HG02973 (cell line): ENCODE data around the gene DNAJC19.
"Not testable (repeated sequence)": the region's sequence is repeated elsewhere in the genome, so short reads cannot be mapped to it uniquely, and the experiment has no call there.

Experiments used
- ATAC-seq: cut with Tn5 transposase; IDR thresholded peaks from one replicate; pipeline ENCODE4 v1.9.1; 2021; ENCODE audit warnings: moderate library complexity; ENCODE audit not compliant: unreplicated experiment

DNAJC19 gene

DNA sequence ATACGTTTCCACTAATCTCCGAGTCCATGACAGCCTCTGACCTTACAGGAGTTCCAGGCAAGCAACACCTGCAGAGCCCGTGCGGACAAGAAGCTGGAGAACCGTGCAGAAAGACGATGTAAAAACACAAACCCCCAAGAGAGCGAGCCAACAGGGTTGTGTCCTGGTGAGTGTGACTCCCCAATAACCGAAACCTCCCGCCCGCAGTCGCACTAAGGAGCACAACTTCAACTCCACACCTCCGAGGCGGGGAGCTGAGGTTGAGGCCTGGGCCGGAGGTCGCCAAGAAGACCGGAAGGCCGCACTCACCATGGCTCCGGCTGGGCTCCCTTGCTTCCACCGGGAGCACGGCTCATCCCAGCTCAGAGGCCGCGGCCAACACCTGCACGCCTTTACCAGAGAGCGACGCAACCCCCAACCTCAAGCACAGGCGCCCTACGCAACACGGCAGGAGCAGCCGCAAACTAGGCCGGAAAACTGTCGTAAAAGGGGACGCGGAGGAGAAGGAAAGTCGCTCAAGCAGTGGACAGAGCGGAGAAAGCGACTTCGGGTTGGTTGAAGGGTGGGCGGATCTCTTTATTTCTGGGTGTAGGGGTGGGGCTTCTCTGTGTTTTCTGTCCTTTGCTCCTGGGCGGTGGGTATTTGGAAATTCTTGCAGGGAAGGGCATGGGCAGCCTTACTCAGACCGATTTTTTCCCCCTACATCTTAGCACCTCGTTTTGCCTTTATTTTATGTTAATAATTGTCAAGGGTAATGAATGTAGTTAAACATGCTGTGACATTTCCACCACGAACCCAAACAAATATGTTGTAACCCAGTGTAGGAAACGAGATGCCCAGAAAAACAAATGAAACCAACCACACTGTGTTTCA, at the start of gene DNAJC19:
Gene DNAJC19, minus strand, starts transcription at position 446 of the 873 bp plus-strand sequence. Its CDS starts 134 bp downstream, at position 312.
- ATAC-seq, result peak; percentile 97

- no peak for ATAC-seq
Observed at GRCh38 chr3:181030948-181031347, 41.4 kb upstream of the DNAJC19 start.

DNA sequence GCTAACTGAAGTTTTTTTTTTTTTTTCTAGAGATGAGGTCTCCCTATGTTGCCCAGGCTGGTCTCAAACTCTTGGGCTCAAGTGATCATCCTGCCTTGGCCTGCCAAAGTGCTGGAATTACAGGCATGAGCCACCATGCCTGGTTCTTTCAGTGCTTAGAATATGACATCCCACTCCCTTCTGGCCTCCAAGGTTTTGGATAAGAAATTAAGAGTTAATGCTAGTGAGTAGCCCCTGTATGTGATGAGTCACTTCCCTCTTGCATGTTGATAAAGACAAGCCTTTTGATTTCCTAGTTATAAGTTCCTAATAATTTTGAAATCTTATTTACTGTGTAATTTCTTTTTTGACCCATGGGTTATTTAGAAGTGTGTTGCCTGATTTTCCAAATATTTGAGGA, 35.7 kb upstream of the DNAJC19 start:
- ATAC-seq, result no peak

DNA sequence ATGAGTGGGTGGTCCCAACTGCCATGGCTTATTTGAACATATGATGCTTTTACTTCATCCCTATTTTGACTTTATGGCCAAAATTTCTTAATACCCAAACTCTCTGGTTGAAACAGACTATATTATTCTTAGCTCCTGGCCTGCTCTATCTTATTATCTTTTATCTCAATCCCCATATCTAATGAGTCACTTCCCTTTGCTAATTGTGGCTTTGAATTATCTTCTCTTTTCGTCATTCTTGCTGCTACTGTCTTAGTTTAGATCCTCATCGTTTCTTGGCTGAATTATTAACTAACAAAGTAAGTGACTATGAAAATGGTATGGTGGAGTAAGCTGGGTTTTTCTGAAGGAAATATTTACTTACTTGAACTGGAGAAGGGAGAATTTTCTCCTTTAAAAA, 28.2 kb upstream of the DNAJC19 start:
- ATAC-seq, result no peak

DNA sequence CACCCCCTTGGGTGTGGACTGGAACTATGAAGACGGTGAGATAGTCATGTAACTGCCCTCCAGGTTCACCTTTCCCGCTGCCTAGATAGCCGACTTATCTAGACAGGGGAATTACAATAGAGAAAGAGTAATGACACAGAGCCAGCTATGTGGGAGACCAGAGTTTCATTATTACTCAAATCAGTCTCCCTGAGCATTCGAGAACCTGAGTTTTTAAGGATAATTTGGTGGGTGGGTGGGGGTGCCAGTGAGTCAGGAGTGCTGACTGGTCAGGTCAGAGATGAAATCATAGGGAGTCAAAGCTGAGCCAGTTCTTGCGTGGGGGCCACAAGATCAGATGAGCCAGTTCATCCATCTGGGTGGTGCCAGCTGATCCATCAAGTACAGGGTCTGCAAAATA, 19.7 kb upstream of the DNAJC19 start:
- peak; percentile 43 for ATAC-seq

DNA sequence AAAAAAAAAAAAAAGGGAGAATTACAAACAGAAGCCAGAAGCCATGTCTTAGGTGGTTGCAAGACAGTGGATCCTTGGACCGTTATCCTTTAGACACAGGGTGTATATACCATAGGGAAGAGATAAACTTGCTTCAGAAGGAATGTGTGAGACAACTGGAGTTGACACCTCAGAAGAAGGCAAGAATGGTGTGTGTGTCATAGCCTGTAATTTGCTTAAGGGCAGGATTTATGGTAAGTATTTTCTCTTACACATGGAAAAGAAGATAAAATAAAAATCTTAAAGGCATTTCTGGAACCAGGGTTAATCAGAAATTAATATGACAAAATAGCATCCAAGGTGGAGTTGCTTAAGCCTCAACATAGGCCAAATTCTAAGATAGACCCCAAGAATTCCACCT, 19.3 kb upstream of the DNAJC19 start:
- no peak for ATAC-seq

DNA sequence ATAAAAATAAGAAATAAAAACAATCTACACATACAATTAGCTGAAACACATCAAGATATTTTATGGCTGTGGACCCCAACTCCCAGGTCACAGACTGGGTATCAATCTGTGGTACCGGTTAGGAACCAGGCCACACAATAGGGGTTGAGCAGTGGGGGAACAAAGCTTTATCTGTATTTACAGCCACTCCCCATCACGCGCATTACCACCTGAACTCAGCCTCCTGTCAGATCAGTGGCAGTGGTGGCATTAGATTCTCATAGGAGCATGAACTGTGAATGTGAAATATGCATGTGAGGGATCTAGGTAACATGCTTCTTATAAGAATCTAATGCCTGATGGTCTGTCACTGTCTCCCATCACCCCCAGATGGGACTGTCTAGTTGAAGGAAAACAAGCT, 17.7 kb upstream of the DNAJC19 start:
- no peak for ATAC-seq

GRCh38 chr3:181006541-181006940, 17.0 kb upstream of the DNAJC19 start:
- no peak for ATAC-seq

DNA sequence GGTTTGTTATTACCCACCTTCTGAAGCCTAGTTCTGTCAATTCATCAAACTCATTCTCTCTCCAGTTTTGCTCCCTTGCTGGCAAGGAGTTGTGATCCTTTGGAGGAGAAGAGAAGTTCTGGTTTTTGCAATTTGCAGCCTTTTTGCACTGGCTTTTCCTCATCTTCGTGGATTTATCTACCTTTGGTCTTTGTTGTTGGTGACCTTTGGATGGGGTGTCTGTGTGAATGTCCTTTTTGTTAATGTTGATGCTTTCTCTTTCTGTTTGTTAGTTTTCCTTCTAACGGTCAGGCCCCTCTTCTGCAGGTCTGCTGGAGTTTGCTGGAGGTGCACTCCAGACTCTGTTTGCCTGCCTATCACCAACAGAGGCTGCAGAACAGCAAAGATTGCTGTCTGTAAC, 13.9 kb upstream of the DNAJC19 start:
- not testable (repeated sequence) for ATAC-seq

DNA sequence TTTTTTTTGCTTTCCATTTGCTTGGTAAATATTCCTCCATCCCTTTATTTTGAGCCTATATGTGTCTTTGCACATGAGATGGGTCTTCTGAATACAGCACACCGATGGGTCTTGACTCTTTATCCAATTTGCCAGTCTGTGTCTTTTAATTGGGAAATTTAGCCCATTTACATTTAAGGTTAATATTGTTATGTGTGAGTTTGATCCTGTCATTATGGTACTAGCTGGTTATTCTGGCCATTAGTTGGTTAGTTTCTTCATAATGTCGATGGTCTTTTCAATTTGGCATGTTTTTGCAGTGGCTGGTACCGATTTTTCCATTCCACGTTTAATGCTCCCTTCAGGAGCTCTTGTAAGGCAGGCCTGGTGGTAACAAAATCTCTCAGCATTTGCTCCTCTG, 12.8 kb upstream of the DNAJC19 start:
- ATAC-seq, result not testable (repeated sequence)

GRCh38 chr3:180996415-180996932, 6.9 kb upstream of the DNAJC19 start:
- ATAC-seq, result no peak

DNA sequence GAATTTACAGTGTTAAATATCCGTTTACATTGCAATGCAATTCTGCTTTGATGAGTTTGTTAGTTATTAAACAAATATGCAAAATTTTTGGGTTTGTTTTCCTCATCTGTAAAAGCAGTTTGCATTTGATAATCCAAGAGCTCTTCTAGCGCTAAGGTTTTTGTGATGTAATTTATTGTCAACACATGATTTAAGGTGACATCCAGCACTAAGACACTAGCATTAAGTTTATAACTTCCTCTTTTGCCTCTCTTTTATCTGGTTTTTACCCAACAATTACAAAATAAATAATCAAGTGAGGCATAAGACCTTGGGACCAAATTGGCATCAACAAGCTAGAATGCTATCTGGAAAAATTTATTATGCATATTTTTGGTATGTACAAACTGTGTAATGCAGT, 969 bp upstream of the DNAJC19 start:
- ATAC-seq, result no peak

- ATAC-seq, result no peak
Observed at GRCh38 chr3:180987344-180987743, 2.2 kb downstream of the DNAJC19 start.

- not testable (repeated sequence) for ATAC-seq
Observed at GRCh38 chr3:180986366-180986765, 3.2 kb downstream of the DNAJC19 start.

- ATAC-seq, result no peak
Observed at GRCh38 chr3:180983136-180983535, 6.4 kb downstream of the DNAJC19 start.

- ATAC-seq, result no peak
Observed at GRCh38 chr3:180981912-180982311, 7.6 kb downstream of the DNAJC19 start.

GRCh38 chr3:180980611-180981010, 8.9 kb downstream of the DNAJC19 start:
- peak; percentile 56 for ATAC-seq

- no peak for ATAC-seq
Observed at GRCh38 chr3:180979961-180980360, 9.6 kb downstream of the DNAJC19 start.

DNA sequence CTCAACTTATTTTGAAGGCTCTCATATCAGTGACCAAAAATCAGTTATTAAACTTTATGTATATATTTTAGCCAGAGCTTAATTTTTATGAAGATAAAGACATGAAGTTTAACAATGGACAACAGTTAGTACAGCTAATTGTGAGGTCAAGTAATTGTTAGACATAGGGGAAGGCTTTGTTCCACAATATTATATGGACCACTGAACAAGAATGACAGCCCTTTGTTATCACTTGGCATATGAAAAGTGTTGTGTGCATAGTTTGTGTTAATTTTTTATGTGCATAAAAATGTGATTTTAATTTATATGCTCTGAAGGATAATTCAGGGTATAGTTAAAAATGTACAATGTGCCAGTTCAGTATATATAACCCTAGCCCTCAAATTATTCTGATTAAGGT, 12.0 kb downstream of the DNAJC19 start:
- ATAC-seq, result no peak

DNA sequence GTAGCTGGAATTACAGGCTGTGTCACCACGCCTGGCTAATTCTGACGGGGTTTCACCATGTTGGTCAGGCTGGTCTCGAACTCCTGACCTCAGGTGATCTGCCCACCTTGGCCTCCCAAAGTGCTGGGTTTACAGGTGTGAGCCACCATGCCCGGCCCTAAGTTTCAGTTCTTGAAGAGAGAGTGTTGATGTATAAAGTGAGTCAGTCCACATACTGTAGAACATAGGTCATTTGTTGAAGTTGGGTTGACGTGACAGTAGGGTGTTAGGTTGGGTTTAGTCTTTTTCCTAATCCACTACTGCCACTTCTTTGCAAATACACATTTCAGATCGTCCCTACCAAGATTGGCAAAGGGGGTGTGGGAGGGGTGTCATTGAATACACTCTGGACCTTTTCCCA, 15.2 kb downstream of the DNAJC19 start:
- ATAC-seq, result no peak

GRCh38 chr3:180973543-180973942, 16.0 kb downstream of the DNAJC19 start:
- ATAC-seq, result peak; percentile 72

DNA sequence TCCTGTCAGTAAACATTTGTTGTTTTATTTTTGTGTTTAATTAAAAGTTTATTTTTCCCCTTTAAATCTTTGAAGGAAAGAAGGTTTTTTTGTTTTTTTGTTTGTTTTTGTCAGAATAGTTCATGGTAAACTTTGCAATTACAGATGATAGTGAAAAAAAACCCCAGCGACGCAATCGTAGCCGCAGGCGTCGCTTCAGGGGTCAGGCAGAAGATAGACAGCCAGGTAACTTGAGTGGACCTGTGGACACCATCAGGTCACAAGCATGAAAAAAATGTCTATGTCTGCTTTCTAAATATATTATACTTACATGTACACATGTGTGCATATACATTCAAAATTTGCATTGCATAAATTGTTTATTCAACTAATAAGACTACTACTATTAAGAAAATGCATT, 18.6 kb downstream of the DNAJC19 start:
- ATAC-seq, result no peak

DNA sequence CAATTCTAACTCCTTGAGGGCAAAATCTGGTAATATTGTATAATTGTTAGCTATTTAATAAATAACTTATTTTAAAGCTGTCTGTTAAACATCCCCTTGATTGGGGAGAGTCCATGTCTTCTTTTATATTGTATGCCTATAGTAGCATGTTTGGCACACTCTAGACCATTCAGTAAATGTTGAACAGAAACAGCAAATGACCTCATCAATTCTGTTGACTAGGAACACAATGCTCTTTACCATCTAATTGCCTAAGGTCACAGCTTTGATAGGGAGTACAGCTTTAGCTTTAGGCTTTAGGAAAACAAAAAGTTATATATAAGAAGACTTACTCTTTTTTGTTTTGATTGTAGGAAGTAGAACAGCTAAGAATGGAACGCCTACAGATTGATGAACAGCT, 27.0 kb downstream of the DNAJC19 start:
- no peak for ATAC-seq
